Dendritic cell treated with granulocyte-macrophage colony-stimulating factor and Interleukin-4, amounts not matched to agents 40 ng/mL and 50 ng/mL, for 4 days (primary cell): ENCODE results near the gene SLC25A22.

Source experiments
- H3K27ac Mint-ChIP-seq: one replicate; pipeline ENCODE4 v1.8.0; 2022; ENCODE audit warnings: mild to moderate bottlenecking, mixed read lengths
- H3K27me3 Mint-ChIP-seq: one replicate; pipeline ENCODE4 v1.8.0; 2022; ENCODE audit warnings: mild to moderate bottlenecking, mixed read lengths
- H3K36me3 Mint-ChIP-seq: one replicate; pipeline ENCODE4 v1.8.0; 2022; ENCODE audit warnings: low read depth, mixed read lengths
- H3K4me1 Mint-ChIP-seq: one replicate; pipeline ENCODE4 v1.8.0; 2022; ENCODE audit warnings: low read depth, mixed read lengths
- H3K4me3 Mint-ChIP-seq: one replicate; pipeline ENCODE4 v1.8.0; 2022; ENCODE audit warnings: mild to moderate bottlenecking, moderate library complexity, mixed read lengths
- H3K9me3 Mint-ChIP-seq: one replicate; pipeline ENCODE4 v1.8.0; 2022; ENCODE audit warnings: mixed read lengths
- intact Hi-C: fragments of 100-400 bp; cut with micrococcal nuclease; formaldehyde crosslinking; loops from one replicate; pipeline ENCODE4 v1.15.0; 2022

Gene SLC25A22

DNA sequence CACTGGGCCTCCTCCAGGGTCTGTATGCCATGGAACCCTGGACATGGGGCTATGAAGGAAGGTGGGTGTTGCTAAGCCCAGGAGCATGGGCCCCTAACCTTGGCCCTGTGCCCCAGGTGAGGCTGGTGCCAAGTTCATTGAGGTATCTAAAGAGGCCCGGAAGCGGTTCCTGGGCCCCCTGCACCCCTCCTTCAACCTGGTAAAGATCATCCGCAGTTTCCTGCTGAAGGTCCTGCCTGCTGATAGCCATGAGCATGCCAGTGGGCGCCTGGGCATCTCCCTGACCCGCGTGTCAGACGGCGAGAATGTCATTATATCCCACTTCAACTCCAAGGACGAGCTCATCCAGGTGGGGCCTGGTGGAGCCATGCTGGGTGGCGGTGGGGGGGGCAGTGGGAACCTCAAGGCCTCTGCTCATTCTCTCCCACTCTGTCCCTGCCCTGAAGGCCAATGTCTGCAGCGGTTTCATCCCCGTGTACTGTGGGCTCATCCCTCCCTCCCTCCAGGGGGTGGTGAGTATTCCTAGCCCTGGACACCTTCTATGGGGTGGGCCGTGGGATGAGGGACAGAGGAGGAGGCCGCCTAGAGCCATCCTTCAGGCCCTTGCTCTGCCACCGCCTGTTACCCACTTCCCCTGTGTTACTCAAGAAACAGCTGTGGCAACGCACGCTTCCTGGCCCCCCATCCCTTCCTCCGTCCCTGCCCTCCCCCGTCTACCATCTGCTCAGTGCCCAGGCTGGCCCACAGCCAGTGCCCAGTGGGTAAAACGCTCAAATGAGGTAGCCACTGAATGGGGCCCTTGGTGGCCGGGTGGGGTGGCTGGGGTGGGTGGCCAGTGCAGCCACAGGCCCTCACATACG is 23.7 kb upstream of the SLC25A22 start:
- H3K36me3 Mint-ChIP-seq, result peaks cover 55% of the 10 kb centered on the region
- peaks cover 30% of the 10 kb centered on the region for H3K4me1 Mint-ChIP-seq
- peak overlapping the region; percentile 88 for H3K4me3 Mint-ChIP-seq
- intact Hi-C loops, result no loop called here
- H3K27ac Mint-ChIP-seq, result peak overlapping the region; percentile 87
- no peaks in the 10 kb centered on the region for H3K9me3 Mint-ChIP-seq
- H3K27me3 Mint-ChIP-seq, result peaks cover 17% of the 10 kb centered on the region

DNA sequence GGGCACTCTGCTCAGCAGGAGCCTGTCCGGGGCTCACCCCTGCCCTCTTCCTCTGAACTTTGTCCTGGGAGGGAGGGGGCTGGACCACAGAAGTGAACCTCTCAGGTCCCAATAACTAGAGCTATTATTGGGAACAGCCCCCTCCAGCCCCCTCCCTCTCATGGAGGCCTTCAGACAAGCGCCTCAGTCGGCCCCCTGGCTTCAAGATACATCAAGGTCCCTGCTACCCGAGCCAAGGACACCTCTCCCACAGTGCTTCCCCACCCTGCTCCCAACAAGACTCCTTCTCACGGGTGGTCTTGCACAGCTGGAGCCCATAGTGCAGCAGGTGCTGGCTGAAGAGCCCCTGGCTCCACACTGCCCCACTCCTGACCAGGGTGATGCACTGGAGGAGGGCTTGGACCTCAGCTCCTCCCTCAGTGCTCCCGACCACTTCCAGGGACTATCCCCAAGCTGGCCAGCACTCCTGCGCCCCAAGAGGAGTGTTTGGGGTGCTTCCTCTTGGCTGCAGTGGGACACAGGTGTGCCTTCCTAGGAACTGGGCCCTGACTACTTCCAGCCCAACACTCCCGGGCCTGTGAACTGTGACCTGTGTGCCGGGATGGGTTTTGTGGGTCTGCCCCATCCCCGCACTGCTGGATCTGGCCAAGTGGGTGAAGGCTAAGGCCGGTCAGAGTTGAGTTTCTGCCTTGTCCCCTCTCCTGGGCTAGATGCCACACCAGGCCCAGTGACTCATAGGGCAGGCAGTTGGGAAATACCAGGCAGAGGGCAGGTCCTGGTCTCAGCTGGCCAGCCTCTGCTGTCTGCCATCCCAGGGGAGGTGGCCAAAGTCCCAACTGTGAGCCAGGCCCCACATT is 22.8 kb upstream of the SLC25A22 start:
- intact Hi-C loops, result no loop called here
- Mint-ChIP-seq H3K4me3 (peak overlapping the region; percentile 88), H3K27me3 (peaks cover 14% of the 10 kb centered on the region), H3K9me3 (no peaks in the 10 kb centered on the region), H3K4me1 (peaks cover 30% of the 10 kb centered on the region), H3K36me3 (peaks cover 55% of the 10 kb centered on the region), H3K27ac (peak overlapping the region; percentile 87)

GRCh38 chr11:819943-820649 is 22.0 kb upstream of the SLC25A22 start:
- Mint-ChIP-seq H3K36me3 (peaks cover 50% of the 10 kb centered on the region), H3K9me3 (no peaks in the 10 kb centered on the region), H3K27me3 (peaks cover 7% of the 10 kb centered on the region), H3K27ac (peak overlapping the region; percentile 87), H3K4me1 (peaks cover 30% of the 10 kb centered on the region), H3K4me3 (peak overlapping the region; percentile 88)
- intact Hi-C loops, result loop anchor here (1.0 kb wide), 1 partner anchor 11 kb away; the partner anchor contains the start of gene RPLP2

DNA sequence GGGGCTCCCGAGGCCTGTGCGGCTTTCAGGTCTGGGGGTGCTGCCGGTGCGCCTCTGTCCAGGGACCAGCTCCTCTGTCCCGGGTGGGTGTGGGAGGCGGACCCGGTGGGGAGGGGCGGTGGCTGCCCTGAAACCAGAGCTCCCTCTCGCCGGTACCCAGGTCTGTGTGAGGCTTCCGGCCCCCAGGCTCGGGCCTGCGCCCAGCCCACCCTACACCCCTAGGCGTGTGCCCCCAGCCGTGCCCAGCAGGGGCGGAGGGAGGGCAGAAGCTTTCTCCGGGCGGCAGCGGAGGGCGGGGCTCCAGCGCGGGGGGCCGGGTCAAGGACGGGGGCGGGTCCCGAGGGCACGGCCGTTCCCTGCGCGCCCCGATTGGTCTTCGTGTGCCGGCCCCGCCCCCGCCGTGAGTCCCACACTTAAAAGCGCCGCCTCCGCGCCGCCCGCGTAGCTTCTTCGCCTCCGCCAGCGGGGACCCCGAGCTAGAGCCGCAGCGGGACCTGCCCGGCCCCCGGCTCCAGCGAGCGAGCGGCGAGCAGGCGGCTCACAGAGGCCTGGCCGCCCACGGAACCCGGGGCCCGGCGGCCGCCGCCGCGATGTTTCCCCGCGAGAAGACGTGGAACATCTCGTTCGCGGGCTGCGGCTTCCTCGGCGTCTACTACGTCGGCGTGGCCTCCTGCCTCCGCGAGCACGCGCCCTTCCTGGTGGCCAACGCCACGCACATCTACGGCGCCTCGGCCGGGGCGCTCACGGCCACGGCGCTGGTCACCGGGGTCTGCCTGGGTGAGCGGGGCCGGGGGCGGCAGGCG is 21.2 kb upstream of the SLC25A22 start:
- peaks cover 6% of the 10 kb centered on the region for H3K27me3 Mint-ChIP-seq
- peak overlapping the region; percentile 88 for H3K4me3 Mint-ChIP-seq
- H3K27ac Mint-ChIP-seq, result peak overlapping the region; percentile 87
- no peaks in the 10 kb centered on the region for H3K9me3 Mint-ChIP-seq
- peaks cover 30% of the 10 kb centered on the region for H3K4me1 Mint-ChIP-seq
- intact Hi-C loops, result loop anchor here (1.0 kb wide), 1 partner anchor 10 kb away; the partner anchor contains the start of gene RPLP2
- peaks cover 47% of the 10 kb centered on the region for H3K36me3 Mint-ChIP-seq

- peak within 1 kb of the TSS; percentile 88 for H3K4me3 Mint-ChIP-seq
- intact Hi-C loops, result loop anchor here (1.0 kb wide), 1 partner anchor 9 kb away; the partner anchor contains the start of gene RPLP2
These were observed 20.5 kb upstream of the SLC25A22 start, which contains the start of gene PNPLA2 for GRCh38 chr11:818396-819128. PNPLA2 (plus strand) TSS chr11:818914; CDS start chr11:819719, 805 bp downstream.

DNA sequence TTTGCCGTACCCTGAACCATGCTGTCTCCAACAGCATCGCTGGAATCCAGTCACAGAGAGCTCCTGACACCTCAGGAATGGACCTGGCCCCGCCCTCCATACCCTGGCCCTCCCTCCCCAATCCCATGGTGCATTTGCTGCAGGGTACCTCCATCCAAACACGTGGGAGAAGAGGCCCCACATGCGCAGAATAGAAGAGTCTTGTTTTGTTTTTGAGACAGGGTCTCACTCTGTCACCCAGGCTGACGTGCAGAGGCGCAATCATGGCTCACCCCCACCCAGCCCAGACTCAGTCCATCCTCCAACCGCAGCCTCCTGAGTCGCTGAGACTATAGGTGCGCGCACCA is 18.3 kb upstream of the SLC25A22 start:
- Mint-ChIP-seq H3K27me3 (peaks cover 6% of the 10 kb centered on the region), H3K4me1 (peaks cover 29% of the 10 kb centered on the region), H3K36me3 (peaks cover 50% of the 10 kb centered on the region), H3K4me3 (no peak overlapping the region), H3K27ac (no peak overlapping the region), H3K9me3 (no peaks in the 10 kb centered on the region)
- intact Hi-C loops, result no loop called here

More at GRCh38 chr11:818396-819128, 20.5 kb upstream of the SLC25A22 start, which contains the start of gene PNPLA2:
- peaks cover 47% of the 10 kb centered on the region for H3K36me3 Mint-ChIP-seq
- H3K9me3 Mint-ChIP-seq, result no peaks in the 10 kb centered on the region
- peaks cover 6% of the 10 kb centered on the region for H3K27me3 Mint-ChIP-seq
- H3K4me1 Mint-ChIP-seq, result peaks cover 30% of the 10 kb centered on the region
- H3K27ac Mint-ChIP-seq, result peak within 1 kb of the TSS; percentile 87

DNA sequence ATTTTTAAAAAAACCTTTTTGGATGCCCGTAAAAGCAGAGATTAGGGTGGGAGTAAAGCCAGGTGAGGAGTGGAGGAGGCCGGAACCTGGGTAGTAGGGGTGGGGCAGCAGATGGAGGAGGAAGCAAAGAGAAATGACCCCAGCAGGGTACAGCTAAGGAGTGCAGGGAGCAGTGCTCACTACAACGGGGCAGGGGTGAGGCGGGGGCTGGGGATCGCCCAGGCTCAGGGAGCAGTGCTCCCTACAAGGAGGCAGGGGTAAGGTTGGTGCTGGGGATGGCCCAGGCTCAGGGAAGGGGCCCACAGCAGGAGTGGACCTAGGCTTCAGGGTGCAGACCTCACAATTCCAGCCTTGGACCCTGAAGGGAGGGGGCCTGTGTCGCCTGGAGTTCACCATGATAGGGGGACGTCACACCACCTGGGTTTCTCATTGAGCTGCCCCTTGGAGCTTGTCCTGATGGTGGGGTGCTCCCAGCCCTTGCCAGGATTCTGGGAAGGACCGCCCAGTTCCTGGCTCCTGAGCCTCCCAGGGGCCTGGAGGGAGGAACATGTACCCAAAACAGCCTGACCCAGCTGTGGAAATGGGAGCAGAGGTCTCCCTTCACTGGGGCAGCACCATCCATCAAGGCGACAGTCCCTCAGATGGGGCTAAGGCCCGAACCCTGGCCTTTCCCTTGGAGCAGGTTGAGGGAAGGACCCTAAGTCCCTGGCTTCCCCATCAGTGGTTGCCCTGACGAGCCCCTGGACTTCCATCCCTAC is 17.8 kb upstream of the SLC25A22 start:
- peaks cover 53% of the 10 kb centered on the region for H3K36me3 Mint-ChIP-seq

DNA sequence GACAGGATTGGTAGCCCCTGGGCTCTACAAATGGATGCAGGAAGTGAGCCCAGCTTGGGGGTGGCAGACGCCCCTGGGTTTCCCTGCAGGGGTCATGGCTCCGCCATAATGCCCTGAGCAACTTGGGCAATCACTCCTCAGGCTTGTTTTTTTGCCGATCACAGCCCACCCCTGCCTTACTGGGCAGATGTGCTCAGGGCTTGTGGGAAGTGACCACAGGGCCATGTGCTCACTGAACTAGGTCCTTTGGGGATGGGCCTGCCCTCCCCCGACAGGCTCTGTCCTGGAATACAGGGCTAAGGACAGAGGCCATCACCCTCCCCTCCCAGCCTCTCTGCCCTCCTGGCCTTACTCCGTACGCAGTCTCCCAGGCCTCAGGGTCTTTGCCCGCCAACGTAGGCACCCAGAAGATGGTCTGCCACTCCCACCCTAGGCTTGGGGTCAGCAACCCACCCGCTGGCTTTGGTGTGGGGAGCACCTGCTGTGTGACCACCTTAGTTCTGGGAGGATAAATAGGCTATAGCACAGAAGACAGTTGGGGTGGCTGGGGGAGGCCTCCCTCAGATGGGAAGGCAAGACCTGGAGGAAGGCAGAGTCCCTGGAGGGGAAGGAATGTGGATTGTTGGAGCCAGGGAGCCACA is 15.5 kb upstream of the SLC25A22 start:
- Mint-ChIP-seq H3K4me1 (peaks cover 34% of the 10 kb centered on the region), H3K27ac (no peak overlapping the region), H3K4me3 (no peak overlapping the region), H3K9me3 (no peaks in the 10 kb centered on the region), H3K36me3 (peaks cover 62% of the 10 kb centered on the region), H3K27me3 (peaks cover 5% of the 10 kb centered on the region)
- intact Hi-C loops, result no loop called here

More for the DNA sequence above, 17.8 kb upstream of the SLC25A22 start:
- Mint-ChIP-seq H3K27ac (no peak overlapping the region), H3K9me3 (no peaks in the 10 kb centered on the region), H3K4me1 (peaks cover 29% of the 10 kb centered on the region), H3K4me3 (no peak overlapping the region), H3K27me3 (peaks cover 6% of the 10 kb centered on the region)
- intact Hi-C loops, result no loop called here

- intact Hi-C loops, result no loop called here
- H3K9me3 Mint-ChIP-seq, result no peaks in the 10 kb centered on the region
- H3K36me3 Mint-ChIP-seq, result peaks cover 62% of the 10 kb centered on the region
- H3K27me3 Mint-ChIP-seq, result peaks cover under 1% of the 10 kb centered on the region
- no peak overlapping the region for H3K4me3 Mint-ChIP-seq
- no peak overlapping the region for H3K27ac Mint-ChIP-seq
- peaks cover 35% of the 10 kb centered on the region for H3K4me1 Mint-ChIP-seq
These were observed 15.0 kb upstream of the SLC25A22 start for GRCh38 chr11:813072-813455.

- Mint-ChIP-seq H3K27ac (peak overlapping the region; percentile 97), H3K36me3 (peaks cover 62% of the 10 kb centered on the region), H3K4me3 (no peak overlapping the region), H3K27me3 (no peaks in the 10 kb centered on the region), H3K9me3 (no peaks in the 10 kb centered on the region), H3K4me1 (peaks cover 42% of the 10 kb centered on the region)
- intact Hi-C loops, result no loop called here
These were observed 14.3 kb upstream of the SLC25A22 start for GRCh38 chr11:812390-812789.

- peak overlapping the region; percentile 92 for H3K4me3 Mint-ChIP-seq
- H3K27me3 Mint-ChIP-seq, result no peaks in the 10 kb centered on the region
- peak overlapping the region; percentile 97 for H3K27ac Mint-ChIP-seq
- H3K36me3 Mint-ChIP-seq, result peaks cover 62% of the 10 kb centered on the region
- intact Hi-C loops, result no loop called here
- no peaks in the 10 kb centered on the region for H3K9me3 Mint-ChIP-seq
- H3K4me1 Mint-ChIP-seq, result peaks cover 44% of the 10 kb centered on the region
These were observed 13.6 kb upstream of the SLC25A22 start for GRCh38 chr11:811446-812245.
